H1 (cell line): ENCODE measurements around the gene CLDN7. TPM values are rescaled to one million over a fixed set of nuclear protein-coding genes. Genes with fewer than 3 reads are reported as not detected.

Experiments used
- CTCF ChIA-PET: fragments of 300-600 bp; sonication (Branson Sonifier 250); formaldehyde crosslinking; loops from one replicate; lab custom pipeline; 2021; ENCODE audit not compliant: partially characterized antibody; lab: Charles Lee
- POLR2A ChIA-PET: fragments of 300-600 bp; sonication (Branson Sonifier 250); formaldehyde crosslinking; loops from one replicate; lab custom pipeline; 2021; ENCODE audit warnings: inconsistent platforms; ENCODE audit not compliant: partially characterized antibody; lab: Charles Lee
- DNase-seq, 2 experiments: peaks; one replicate each; pipeline versions ENCODE4 v3.0.0 to v3.0.0-alpha.2; 2010 to 2022; ENCODE audit warnings: low spot score in 2 of 2, low read depth in 1 of 2, mixed read lengths in 1 of 2
- FAIRE-seq: peaks from 2 replicates; lab custom pipeline; 2011; peaks lifted over from hg19 to GRCh38; lab: Jason Lieb, UNC
- H2AFZ ChIP-seq: 2 replicates; pipeline ENCODE4 v1.8.1; 2012; ENCODE audit warnings: low read length, inconsistent platforms
- H2AK5ac ChIP-seq: 2 replicates; pipeline ENCODE4 v1.6.1; 2013; ENCODE audit warnings: low read depth, low read length
- H2BK120ac ChIP-seq: replicated peaks from 2 replicates; pipeline ENCODE3; 2013; ENCODE audit warnings: low read depth, low read length, inconsistent platforms
- H2BK12ac ChIP-seq: 2 replicates; pipeline ENCODE4 v1.6.1; 2013; ENCODE audit warnings: low read depth, low read length
- H2BK15ac ChIP-seq: 2 replicates; pipeline ENCODE4 v1.6.1; 2013; ENCODE audit warnings: low read length
- H2BK20ac ChIP-seq: 2 replicates; pipeline ENCODE4 v1.6.1; 2013; ENCODE audit warnings: low read length
- H2BK5ac ChIP-seq: 2 replicates; pipeline ENCODE4 v1.6.1; 2013; ENCODE audit warnings: low read depth, low read length
- H3K14ac ChIP-seq: 2 replicates; pipeline ENCODE4 v1.6.1; 2013; ENCODE audit warnings: inconsistent platforms; ENCODE audit not compliant: insufficient read length
- H3K18ac ChIP-seq: 2 replicates; pipeline ENCODE4 v1.6.1; 2013; ENCODE audit warnings: low read length; ENCODE audit errors: extremely low read depth
- H3K23ac ChIP-seq: 2 replicates; pipeline ENCODE4 v1.6.1; 2013; ENCODE audit warnings: inconsistent platforms; ENCODE audit not compliant: insufficient read length
- H3K23me2 ChIP-seq: 2 replicates; pipeline ENCODE4 v1.6.1; 2013; ENCODE audit warnings: low read depth, low read length
- H3K27ac ChIP-seq: 2 replicates; pipeline ENCODE4 v1.6.1; 2011; ENCODE audit warnings: low read depth, low read length, inconsistent platforms
- H3K27me3 ChIP-seq, 4 experiments: replicated peaks in 1 of 4; 1 replicate in 1 of 4; 2 replicates in 3 of 4; pipeline versions ENCODE4 v1.6.1 to v1.8.1; 2011 to 2013; ENCODE audit warnings: low read length in 3 of 4, mild to moderate bottlenecking in 3 of 4, inconsistent platforms in 2 of 4, mixed read lengths in 2 of 4, moderate library complexity in 1 of 4; ENCODE audit not compliant: control insufficient read depth in 3 of 4, insufficient read depth in 3 of 4; ENCODE audit errors: extremely low read depth in 1 of 4
- H3K36me3 ChIP-seq, 4 experiments: 2 replicates each; pipeline versions ENCODE4 v1.6.1 to v1.8.1; 2011 to 2013; ENCODE audit warnings: mild to moderate bottlenecking in 4 of 4, low read length in 3 of 4, moderate library complexity in 2 of 4, control low read depth in 1 of 4, inconsistent platforms in 1 of 4; ENCODE audit not compliant: insufficient read depth in 4 of 4, control insufficient read depth in 2 of 4
- H3K4ac ChIP-seq: replicated peaks from 2 replicates; pipeline ENCODE3; 2013; ENCODE audit warnings: low read length, low read depth, mixed read lengths, inconsistent platforms; ENCODE audit not compliant: insufficient read length
- H3K4me1 ChIP-seq, 4 experiments: replicated peaks in 1 of 4; 1 replicate in 1 of 4; 2 replicates in 3 of 4; pipeline versions ENCODE4 v1.6.1 to v1.8.1; 2011 to 2013; ENCODE audit warnings: low read length in 3 of 4, inconsistent platforms in 2 of 4, mixed read lengths in 1 of 4; ENCODE audit not compliant: insufficient read depth in 4 of 4, control insufficient read depth in 3 of 4
- H3K4me2 ChIP-seq, 2 experiments: 2 replicates each; pipeline versions ENCODE4 v1.6.1 to v1.8.1; 2011 to 2013; ENCODE audit warnings: low read depth in 2 of 2, low read length in 2 of 2, control low read depth in 1 of 2, inconsistent platforms in 1 of 2, mild to moderate bottlenecking in 1 of 2; ENCODE audit not compliant: insufficient read depth in 1 of 2
- H3K4me3 ChIP-seq, 4 experiments: fragments of 200-600, 300-600 bp in 1 of 4; sonication (generic), shearing (Covaris generic), sonication (Bioruptor Twin) in 1 of 4; 2 replicates each; pipeline versions ENCODE4 v1.5.1 to v1.8.1; 2011 to 2016; ENCODE audit warnings: low read length in 4 of 4, low read depth in 3 of 4, control low read depth in 2 of 4, inconsistent platforms in 2 of 4, mild to moderate bottlenecking in 2 of 4, mixed read lengths in 1 of 4, moderate library complexity in 1 of 4; ENCODE audit not compliant: insufficient read depth in 2 of 4; ENCODE audit errors: extremely low read depth in 1 of 4
- H3K56ac ChIP-seq: replicated peaks from 2 replicates; pipeline ENCODE3; 2013; ENCODE audit warnings: low read depth, mild to moderate bottlenecking, mixed read lengths, low read length, inconsistent platforms; ENCODE audit not compliant: insufficient read length
- H3K79me1 ChIP-seq: 2 replicates; pipeline ENCODE4 v1.6.1; 2013; ENCODE audit warnings: low read depth, low read length, control low read depth
- H3K79me2 ChIP-seq, 2 experiments: 2 replicates each; pipeline versions ENCODE4 v1.6.1 to v1.8.1; 2012 to 2013; ENCODE audit warnings: low read length in 2 of 2, mild to moderate bottlenecking in 2 of 2, inconsistent platforms in 1 of 2; ENCODE audit not compliant: insufficient read depth in 2 of 2, control insufficient read depth in 1 of 2
- H3K9ac ChIP-seq, 4 experiments: replicated peaks in 1 of 4; 1 replicate in 1 of 4; 2 replicates in 3 of 4; pipeline versions ENCODE4 v1.6.1 to v1.8.1; 2011 to 2013; ENCODE audit warnings: low read depth in 3 of 4, low read length in 3 of 4, control low read depth in 2 of 4, mild to moderate bottlenecking in 2 of 4, moderate library complexity in 2 of 4, inconsistent platforms in 1 of 4; ENCODE audit errors: extremely low read depth in 1 of 4
- H3K9me3 ChIP-seq, 2 experiments: 2 replicates each; pipeline versions ENCODE4 v1.6.1 to v1.8.1; 2012 to 2013; ENCODE audit warnings: mild to moderate bottlenecking in 2 of 2, moderate library complexity in 2 of 2, control low read depth in 1 of 2, inconsistent platforms in 1 of 2, low read depth in 1 of 2, low read length in 1 of 2, mixed read lengths in 1 of 2; ENCODE audit not compliant: insufficient read depth in 2 of 2
- H4K20me1 ChIP-seq, 2 experiments: replicated peaks in 1 of 2; 2 replicates each; pipeline versions ENCODE3 to v1.8.1; 2011 to 2013; ENCODE audit warnings: inconsistent platforms in 2 of 2, low read length in 2 of 2, mild to moderate bottlenecking in 1 of 2; ENCODE audit not compliant: insufficient read depth in 2 of 2, control insufficient read depth in 1 of 2
- H4K5ac ChIP-seq: 2 replicates; pipeline ENCODE4 v1.6.1; 2013; ENCODE audit warnings: low read length, low read depth, mixed read lengths, inconsistent platforms; ENCODE audit not compliant: insufficient read length
- H4K8ac ChIP-seq: 2 replicates; pipeline ENCODE4 v1.8.0; 2013; ENCODE audit warnings: mild to moderate bottlenecking, moderate library complexity, low read length, inconsistent platforms; ENCODE audit not compliant: insufficient read depth; ENCODE audit errors: extremely low read depth
- H4K91ac ChIP-seq: replicated peaks from 2 replicates; pipeline ENCODE3; 2013; ENCODE audit warnings: low read length, mixed read lengths, inconsistent platforms; ENCODE audit not compliant: insufficient read length
- POLR2A ChIP-seq, 2 experiments: IDR thresholded peaks; 1 replicate in 1 of 2; 2 replicates in 1 of 2; pipeline ENCODE4 v1.6.1; 2011; ENCODE audit warnings: low read depth in 2 of 2, low read length in 2 of 2, mild to moderate bottlenecking in 2 of 2; ENCODE audit errors: control extremely low read depth in 1 of 2
- ZNF274 ChIP-seq: IDR thresholded peaks from 2 replicates; pipeline ENCODE4 v1.7.0; 2012; ENCODE audit warnings: low read length, borderline replicate concordance; ENCODE audit errors: extremely low read depth
- WGBS, 2 experiments: shearing (Covaris generic) in 1 of 2; methylation state at CpG; one replicate each; pipeline versions ENCODE4 v1.1.6 to v1.1.7; 2013 to 2015; ENCODE audit warnings: low lambda C conversion rate in 2 of 2, mixed read lengths in 2 of 2, inconsistent platforms in 1 of 2, low coverage in 1 of 2, missing lambda C conversion rate in 1 of 2; ENCODE audit not compliant: insufficient replicate concordance in 2 of 2, insufficient coverage in 1 of 2, insufficient read length in 1 of 2; ENCODE audit errors: extremely low coverage in 1 of 2, missing lambda C conversion rate in 1 of 2; 5-methylcytosine and 5-hydroxymethylcytosine counted together
- polyA plus RNA-seq, 7 experiments: library from polyadenylated mRNA; depleted of rRNA in 3 of 7; stranded (reverse) in 5 of 7; unstranded in 2 of 7; fragments of >200 nt in 5 of 7; fragments of 200-250 nt in 2 of 7; gene quantifications; 1 replicate in 5 of 7; 2 replicates in 1 of 7; 4 replicates in 1 of 7; pipeline versions ENCODE4 v1.2.1 to v1.2.3, GENCODE V29; 2011 to 2013; ENCODE audit warnings: missing spikeins in 2 of 7, mixed read lengths in 2 of 7
- total RNA-seq: library from RNA; stranded (reverse); fragmentation: NEBNext Ultra II Directional; extraction: Animal tissue kit (Norgen Biotek cat#: 25700); gene quantifications from 2 replicates; pipeline ENCODE4 v1.2.1, GENCODE V29; 2021

The CLDN7 gene
- total and polyA plus RNA-seq, 2 of the 8 experiments (the other 6 are each of a cell fraction or from before 2014, with no cell fraction given), result 118 to 119 TPM

DNA sequence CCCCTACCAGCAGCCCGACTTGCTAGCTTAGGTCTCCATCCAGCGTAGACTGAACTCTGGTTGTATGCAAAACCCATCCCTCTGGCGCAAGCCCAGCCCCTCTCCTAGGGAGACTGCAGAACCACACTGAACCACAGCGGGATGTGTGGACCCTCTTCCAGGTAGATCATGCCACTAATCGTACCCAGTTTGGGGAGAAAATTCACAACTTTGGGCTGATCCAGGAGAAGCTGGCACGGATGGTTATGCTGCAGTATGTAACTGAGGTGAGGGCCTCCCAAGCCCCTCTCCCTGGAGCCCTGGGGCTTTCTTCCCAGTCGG, 39.3 kb downstream of the CLDN7 start:
- H3K23ac ChIP-seq, result no peak overlapping the region
- FAIRE-seq (no peak), DNase-seq (no peak)
- no peak overlapping the region for H3K9ac ChIP-seq
- H3K14ac ChIP-seq, result no peak overlapping the region
- WGBS, 2 experiments, result 85% methylated on average over 7 of the region's 7 CpGs; no CpG with 5 or more reads in 1 of the 2 experiments
- no peak overlapping the region for H2BK15ac ChIP-seq
- no peak overlapping the region for H2AFZ ChIP-seq
- peaks cover 14 to 34% of the 10 kb centered on the region in 2 experiments for H4K20me1 ChIP-seq
- ChIA-PET CTCF (interaction anchor here (1.6 kb wide), 1 partner anchor 60 kb away, joined by 4 read pairs; no protein-coding TSS in a partner anchor), POLR2A (interaction anchor here (2.2 to 10.7 kb wide), 5 partner anchors 9 to 91 kb away, joined by 6 to 386 read pairs (median 29); partner anchors contain the start of genes CLDN7, CTDNEP1, DVL2 and ELP5)
- H2BK5ac ChIP-seq, result no peak overlapping the region
- H2AK5ac ChIP-seq, result no peak overlapping the region
- H2BK120ac ChIP-seq, result no peak overlapping the region
- peaks cover 5% of the 10 kb centered on the region; the same call in 1 of the 2 replicates for H3K23me2 ChIP-seq
- no peaks in the 10 kb centered on the region for H3K79me1 ChIP-seq
- no peaks in the 10 kb centered on the region for H3K27me3 ChIP-seq
- peaks cover 19 to 56% (median 46%) of the 10 kb centered on the region in 4 experiments for H3K36me3 ChIP-seq
- H3K27ac ChIP-seq, result no peak overlapping the region
- no peak overlapping the region for H3K18ac ChIP-seq
- H4K5ac ChIP-seq, result no peak overlapping the region
- H3K4me1 ChIP-seq, result peaks cover 3 to 16% (median 11%) of the 10 kb centered on the region in 4 experiments; a peak in 6 of 7 replicates
- H3K56ac ChIP-seq, result no peak overlapping the region
- no peaks in the 10 kb centered on the region for H3K79me2 ChIP-seq
- TF ChIP-seq POLR2A (IDR thresholded peaks at IDR 0.05; ENCODE audit: control extremely low read depth in 1 of 2, low read depth in 2 of 2, low read length in 2 of 2) (peak in 1 of 2 experiments; percentile 53; a peak in 2 of 3 replicates), ZNF274 (no peak)
- no peak overlapping the region for H4K91ac ChIP-seq
- H2BK12ac ChIP-seq, result no peak overlapping the region
- no peaks in the 10 kb centered on the region for H3K9me3 ChIP-seq
- H3K4ac ChIP-seq, result no peak overlapping the region
- no peak overlapping the region for H3K4me2 ChIP-seq
- H4K8ac ChIP-seq, result no peak overlapping the region
- H3K4me3 ChIP-seq, result no peak overlapping the region
- H2BK20ac ChIP-seq, result no peak overlapping the region
